GM12878 (cell line): ENCODE results near the gene HEXB. TPM values are rescaled to one million over a fixed set of nuclear protein-coding genes. Genes with fewer than 3 reads are reported as not detected.

Source experiments
- ATAC-seq: fragments of 200-7000 bp; cut with Tn5 transposase; 3 replicates; pipeline ENCODE4 v1.9.1; 2020; ENCODE audit warnings: mild to moderate bottlenecking, moderate library complexity
- BruUV-seq: library from RNA; stranded (reverse); fragments of 400-500 nt; replicated peaks from 2 replicates; lab custom pipeline; 2021; lab: Mats Ljungman, UMichigan
- CTCF ChIA-PET: fragments of 300-600 bp; sonication (Branson Sonifier 250); formaldehyde crosslinking; extraction: SDS; loops from one replicate; lab custom pipeline; 2021; ENCODE audit warnings: inconsistent platforms; lab: Yijun Ruan, JAX
- POLR2A ChIA-PET: fragments of 350-600 bp; formaldehyde crosslinking; extraction: SDS; loops from one replicate; lab custom pipeline; 2021; ENCODE audit warnings: inconsistent platforms; lab: Charles Lee
- RAD21 ChIA-PET: fragments of 300-600 bp; sonication (Branson Sonifier 250); formaldehyde crosslinking; loops from one replicate; lab custom pipeline; 2023; ENCODE audit warnings: antibody characterized with exemption; ENCODE audit not compliant: unreplicated experiment; lab: Charles Lee
- SMC1A ChIA-PET: fragments of 300-600 bp; sonication (Branson Sonifier 250); formaldehyde crosslinking; loops from one replicate; lab custom pipeline; 2023; ENCODE audit not compliant: unreplicated experiment, uncharacterized antibody; lab: Charles Lee
- DNase-seq: peaks from one replicate; pipeline ENCODE4 v3.0.0-alpha.2; 2011; ENCODE audit warnings: low read depth, low spot score
- FAIRE-seq: peaks from 3 replicates; lab custom pipeline; 2011; peaks lifted over from hg19 to GRCh38; lab: Jason Lieb, UNC
- H2AFZ ChIP-seq: 2 replicates; pipeline ENCODE4 v1.6.0; 2011; ENCODE audit warnings: low read depth, low read length, control low read depth; ENCODE audit not compliant: control insufficient read depth
- H3K27ac ChIP-seq: 2 replicates; pipeline ENCODE4 v1.5.1; 2011; ENCODE audit warnings: control low read depth; ENCODE audit not compliant: control insufficient read depth, insufficient read depth
- H3K27me3 ChIP-seq, 2 experiments: replicated peaks in 1 of 2; 2 replicates each; pipeline versions ENCODE4 v1.6.0 to v1.6.1; 2011; ENCODE audit warnings: low read length in 1 of 2; ENCODE audit not compliant: control insufficient read depth in 2 of 2, insufficient read depth in 2 of 2
- H3K36me3 ChIP-seq, 2 experiments: 2 replicates each; pipeline ENCODE4 v1.5.1; 2011; ENCODE audit warnings: low read length in 1 of 2; ENCODE audit not compliant: control insufficient read depth in 2 of 2, insufficient read depth in 2 of 2
- H3K4me1 ChIP-seq: 2 replicates; pipeline ENCODE4 v1.6.1; 2011; ENCODE audit warnings: mild to moderate bottlenecking, low read length, moderate library complexity, mixed read lengths; ENCODE audit not compliant: control insufficient read depth, insufficient read depth
- H3K4me2 ChIP-seq: 2 replicates; pipeline ENCODE4 v1.6.0; 2011; ENCODE audit warnings: control low read depth; ENCODE audit not compliant: control insufficient read depth, insufficient read depth
- H3K4me3 ChIP-seq: fragments of 200-600 bp; sonication (generic); 2 replicates; pipeline ENCODE4 v1.5.1; 2016
- H3K79me2 ChIP-seq: 2 replicates; pipeline ENCODE4 v1.6.0; 2011; ENCODE audit warnings: low read length; ENCODE audit not compliant: control insufficient read depth, insufficient read depth
- H3K9ac ChIP-seq: 2 replicates; pipeline ENCODE4 v1.8.0; 2011; ENCODE audit warnings: low read length, control low read depth, mixed read lengths; ENCODE audit not compliant: control insufficient read depth, insufficient read depth
- H3K9me3 ChIP-seq: replicated peaks from 3 replicates; pipeline ENCODE4 v1.5.1; 2011; ENCODE audit warnings: mild to moderate bottlenecking, low read length; ENCODE audit not compliant: control insufficient read depth, insufficient read depth
- H4K20me1 ChIP-seq: 2 replicates; pipeline ENCODE4 v1.6.0; 2011; ENCODE audit not compliant: control insufficient read depth, insufficient read depth
- CEBPB ChIP-seq, 2 experiments: fragments of 150-350 bp in 1 of 2; IDR thresholded peaks; 2 replicates each; pipeline ENCODE4 v1.6.1; 2012 to 2014; ENCODE audit warnings: low read depth in 2 of 2, low read length in 2 of 2, borderline replicate concordance in 1 of 2, inconsistent platforms in 1 of 2
- EP300 ChIP-seq, 2 experiments: fragments of 150-350 bp in 1 of 2; IDR thresholded peaks; 2 replicates each; pipeline ENCODE4 v1.6.1; 2011 to 2012; ENCODE audit warnings: low read depth in 2 of 2, low read length in 2 of 2, borderline replicate concordance in 1 of 2, improper control_type of control experiment in 1 of 2, inconsistent platforms in 1 of 2; ENCODE audit not compliant: control insufficient read depth in 1 of 2
- HDGF ChIP-seq: fragments of 450-650 bp; IDR thresholded peaks from 2 replicates; pipeline ENCODE4 v1.6.1; 2016; ENCODE audit warnings: antibody characterized with exemption
- RUNX3 ChIP-seq: IDR thresholded peaks from 2 replicates; pipeline ENCODE4 v1.6.1; 2012; ENCODE audit warnings: low read length, inconsistent platforms
- SUPT20H ChIP-seq: IDR thresholded peaks from 2 replicates; pipeline ENCODE4 v1.6.1; 2011; ENCODE audit warnings: low read depth, mild to moderate bottlenecking, low read length, moderate library complexity, borderline replicate concordance; ENCODE audit not compliant: control insufficient read depth
- TAF1 ChIP-seq: IDR thresholded peaks from 2 replicates; pipeline ENCODE4 v1.6.1; 2011; ENCODE audit warnings: mild to moderate bottlenecking, low read depth, low read length, borderline replicate concordance
- WGBS: methylation state at CpG from one replicate; pipeline ENCODE4 v1.1.6; 2016; ENCODE audit warnings: low lambda C conversion rate; ENCODE audit not compliant: insufficient replicate concordance, insufficient coverage; ENCODE audit errors: missing lambda C conversion rate; 5-methylcytosine and 5-hydroxymethylcytosine counted together
- in situ Hi-C: fragments of 300-500 bp; cut with MboI; formaldehyde crosslinking; loops from 9 replicates; pipeline ENCODE4 v1.14.3; 2018; ENCODE audit warnings: mixed read lengths
- intact Hi-C: fragments of 100-400 bp; cut with micrococcal nuclease; formaldehyde crosslinking; loops from one replicate; pipeline ENCODE4 v1.14.2; 2022; ENCODE audit not compliant: unreplicated experiment
- polyA plus RNA-seq, 11 experiments: library from polyadenylated mRNA; depleted of rRNA in 4 of 11; unstranded in 6 of 11; stranded (reverse) in 5 of 11; fragments of >200 nt; fragmentation: Nextera tagmentation in 4 of 11; fragmentation: Illumina TruSeq in 1 of 11; extraction: Ambion mirVana in 4 of 11; extraction: Trizol in 1 of 11; gene quantifications; 1 replicate in 1 of 11; 2 replicates in 10 of 11; pipeline versions ENCODE4 v1.2.1 to v1.2.3, GENCODE V29; 2011 to 2016; ENCODE audit warnings: inconsistent platforms in 2 of 11, missing spikeins in 2 of 11, low read depth in 1 of 11
- total RNA-seq, 4 experiments: library from RNA; depleted of rRNA in 3 of 4; stranded (reverse); fragments of >200 nt in 3 of 4; fragmentation: Illumina TruSeq in 1 of 4; extraction: Trizol in 1 of 4; gene quantifications; 2 replicates each; pipeline versions ENCODE4 v1.2.1 to v1.2.3, GENCODE V29; 2013 to 2021
- TF ChIP-seq, protein P1 (sequence below): fragments of 450-650 bp; IDR thresholded peaks from 2 replicates; pipeline ENCODE4 v1.6.1; 2017; ENCODE audit warnings: mild to moderate bottlenecking, moderate library complexity
- TF ChIP-seq, protein P2 (sequence below): fragments of 450-650 bp; IDR thresholded peaks from 2 replicates; pipeline ENCODE4 v1.6.1; 2017; ENCODE audit warnings: mild to moderate bottlenecking
- TF ChIP-seq, protein P3 (sequence below): IDR thresholded peaks from 2 replicates; pipeline ENCODE4 v1.6.1; 2012; ENCODE audit warnings: low read depth, low read length, improper control_type of control experiment

The HEXB gene
- total and polyA plus RNA-seq, 10 of the 15 experiments (the other 5 are each of a cell fraction or from before 2014, with no cell fraction given): 13.5 to 76.0 (median 42.6) TPM

DNA sequence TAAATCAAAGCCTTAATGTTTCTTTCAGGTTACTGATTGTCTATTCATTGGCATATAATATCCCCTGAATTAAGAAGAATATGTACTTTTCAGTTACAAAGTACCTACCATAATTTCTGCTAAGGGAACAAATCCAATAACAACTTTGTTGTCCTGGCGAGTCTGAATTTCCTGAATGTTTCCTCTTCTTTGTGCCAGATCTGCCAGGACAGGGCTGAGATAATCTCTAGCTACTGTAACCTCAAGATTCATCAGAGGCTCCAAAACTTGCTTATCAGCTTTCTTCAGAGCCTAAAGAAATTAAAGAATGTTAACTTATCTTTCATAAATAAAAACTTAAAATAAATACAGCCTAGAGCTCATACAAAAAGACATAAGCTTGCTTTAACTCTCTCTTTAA is 37.2 kb downstream of the HEXB start (continued):
- TF ChIP-seq, protein P1, sequence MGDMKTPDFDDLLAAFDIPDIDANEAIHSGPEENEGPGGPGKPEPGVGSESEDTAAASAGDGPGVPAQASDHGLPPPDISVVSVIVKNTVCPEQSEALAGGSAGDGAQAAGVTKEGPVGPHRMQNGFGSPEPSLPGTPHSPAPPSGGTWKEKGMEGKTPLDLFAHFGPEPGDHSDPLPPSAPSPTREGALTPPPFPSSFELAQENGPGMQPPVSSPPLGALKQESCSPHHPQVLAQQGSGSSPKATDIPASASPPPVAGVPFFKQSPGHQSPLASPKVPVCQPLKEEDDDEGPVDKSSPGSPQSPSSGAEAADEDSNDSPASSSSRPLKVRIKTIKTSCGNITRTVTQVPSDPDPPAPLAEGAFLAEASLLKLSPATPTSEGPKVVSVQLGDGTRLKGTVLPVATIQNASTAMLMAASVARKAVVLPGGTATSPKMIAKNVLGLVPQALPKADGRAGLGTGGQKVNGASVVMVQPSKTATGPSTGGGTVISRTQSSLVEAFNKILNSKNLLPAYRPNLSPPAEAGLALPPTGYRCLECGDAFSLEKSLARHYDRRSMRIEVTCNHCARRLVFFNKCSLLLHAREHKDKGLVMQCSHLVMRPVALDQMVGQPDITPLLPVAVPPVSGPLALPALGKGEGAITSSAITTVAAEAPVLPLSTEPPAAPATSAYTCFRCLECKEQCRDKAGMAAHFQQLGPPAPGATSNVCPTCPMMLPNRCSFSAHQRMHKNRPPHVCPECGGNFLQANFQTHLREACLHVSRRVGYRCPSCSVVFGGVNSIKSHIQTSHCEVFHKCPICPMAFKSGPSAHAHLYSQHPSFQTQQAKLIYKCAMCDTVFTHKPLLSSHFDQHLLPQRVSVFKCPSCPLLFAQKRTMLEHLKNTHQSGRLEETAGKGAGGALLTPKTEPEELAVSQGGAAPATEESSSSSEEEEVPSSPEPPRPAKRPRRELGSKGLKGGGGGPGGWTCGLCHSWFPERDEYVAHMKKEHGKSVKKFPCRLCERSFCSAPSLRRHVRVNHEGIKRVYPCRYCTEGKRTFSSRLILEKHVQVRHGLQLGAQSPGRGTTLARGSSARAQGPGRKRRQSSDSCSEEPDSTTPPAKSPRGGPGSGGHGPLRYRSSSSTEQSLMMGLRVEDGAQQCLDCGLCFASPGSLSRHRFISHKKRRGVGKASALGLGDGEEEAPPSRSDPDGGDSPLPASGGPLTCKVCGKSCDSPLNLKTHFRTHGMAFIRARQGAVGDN: no peak
- no peak for TF ChIP-seq CEBPB (IDR thresholded peaks at IDR 0.05; ENCODE audit: borderline replicate concordance in 1 of 2, low read depth in 2 of 2, low read length in 2 of 2)
- TF ChIP-seq EP300 (IDR thresholded peaks at IDR 0.05; ENCODE audit: borderline replicate concordance in 1 of 2, control insufficient read depth in 1 of 2, low read depth in 2 of 2, low read length in 2 of 2): no peak

DNA sequence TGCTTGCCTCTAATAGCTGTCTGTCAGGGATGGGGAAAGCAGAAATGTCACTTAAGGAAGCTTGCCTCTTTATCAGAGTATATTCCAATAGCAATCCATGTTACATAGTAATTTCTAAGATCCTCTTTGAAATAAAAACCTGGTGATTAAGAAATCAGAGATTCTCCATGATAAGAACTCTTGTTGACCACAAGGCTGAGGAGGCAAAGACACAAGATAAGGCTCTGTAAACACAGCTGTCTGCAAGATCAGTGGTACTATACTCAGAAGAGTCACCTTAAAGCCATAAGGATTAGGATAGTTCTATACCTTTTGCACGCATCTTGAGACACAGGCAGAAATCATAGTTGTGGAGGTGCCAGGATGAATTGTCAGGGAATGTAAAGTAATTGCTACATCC is 40.3 kb downstream of the HEXB start:
- Histone ChIP-seq H2AFZ (no peak overlapping the region), H3K36me3 (peaks cover 0 to 7% of the 10 kb centered on the region in 2 experiments; a peak in 3 of 4 replicates), H4K20me1 (no peaks in the 10 kb centered on the region), H3K4me1 (no peaks in the 10 kb centered on the region)
- in situ Hi-C loops: no loop called here
- TF ChIP-seq SUPT20H (no peak), TAF1 (no peak), RUNX3 (no peak), HDGF (no peak)
- TF ChIP-seq, protein P2, sequence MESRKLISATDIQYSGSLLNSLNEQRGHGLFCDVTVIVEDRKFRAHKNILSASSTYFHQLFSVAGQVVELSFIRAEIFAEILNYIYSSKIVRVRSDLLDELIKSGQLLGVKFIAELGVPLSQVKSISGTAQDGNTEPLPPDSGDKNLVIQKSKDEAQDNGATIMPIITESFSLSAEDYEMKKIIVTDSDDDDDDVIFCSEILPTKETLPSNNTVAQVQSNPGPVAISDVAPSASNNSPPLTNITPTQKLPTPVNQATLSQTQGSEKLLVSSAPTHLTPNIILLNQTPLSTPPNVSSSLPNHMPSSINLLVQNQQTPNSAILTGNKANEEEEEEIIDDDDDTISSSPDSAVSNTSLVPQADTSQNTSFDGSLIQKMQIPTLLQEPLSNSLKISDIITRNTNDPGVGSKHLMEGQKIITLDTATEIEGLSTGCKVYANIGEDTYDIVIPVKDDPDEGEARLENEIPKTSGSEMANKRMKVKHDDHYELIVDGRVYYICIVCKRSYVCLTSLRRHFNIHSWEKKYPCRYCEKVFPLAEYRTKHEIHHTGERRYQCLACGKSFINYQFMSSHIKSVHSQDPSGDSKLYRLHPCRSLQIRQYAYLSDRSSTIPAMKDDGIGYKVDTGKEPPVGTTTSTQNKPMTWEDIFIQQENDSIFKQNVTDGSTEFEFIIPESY: no peak
- TF ChIP-seq, protein P3, sequence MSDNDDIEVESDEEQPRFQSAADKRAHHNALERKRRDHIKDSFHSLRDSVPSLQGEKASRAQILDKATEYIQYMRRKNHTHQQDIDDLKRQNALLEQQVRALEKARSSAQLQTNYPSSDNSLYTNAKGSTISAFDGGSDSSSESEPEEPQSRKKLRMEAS: no peak
- TF ChIP-seq, all 136 proteins: peak for 0
- no peaks in the 10 kb centered on the region for H3K9me3 ChIP-seq
- ATAC-seq: no peak
- intact Hi-C loops: no loop called here
- SMC1A ChIA-PET: interaction anchor here (0.9 kb wide), 1 partner anchor 14 kb away, joined by 3 read pairs; no protein-coding TSS in a partner anchor
- no peak for FAIRE-seq
- no peaks in the 10 kb centered on the region for H3K27me3 ChIP-seq
- DNase-seq: no peak
- no peak overlapping the region for H3K4me3 ChIP-seq
- BruUV-seq: no TSS peak
- H3K4me2 ChIP-seq: no peak overlapping the region
- CTCF ChIA-PET: interaction anchor here (1.1 kb wide), 1 partner anchor 23 kb away, joined by 3 read pairs; no protein-coding TSS in a partner anchor
- no peak overlapping the region for H3K27ac ChIP-seq
- 93% methylated on average over 1 of the region's 1 CpG for WGBS
- POLR2A ChIA-PET: no interaction called here
- RAD21 ChIA-PET: no interaction called here
- no peaks in the 10 kb centered on the region for H3K79me2 ChIP-seq
- no peak overlapping the region for H3K9ac ChIP-seq
